Suppressor macrophage treated with lipopolysaccharide for 4 hours (primary cell): Measurements from ENCODE around the gene INVS.
"Not testable (repeated sequence)": the region's sequence is repeated elsewhere in the genome, so short reads cannot be mapped to it uniquely, and the experiment has no call there.

Experiments
- DNase-seq: peaks from one replicate; pipeline ENCODE4 v3.0.0-alpha.2; 2020

The INVS gene

DNA sequence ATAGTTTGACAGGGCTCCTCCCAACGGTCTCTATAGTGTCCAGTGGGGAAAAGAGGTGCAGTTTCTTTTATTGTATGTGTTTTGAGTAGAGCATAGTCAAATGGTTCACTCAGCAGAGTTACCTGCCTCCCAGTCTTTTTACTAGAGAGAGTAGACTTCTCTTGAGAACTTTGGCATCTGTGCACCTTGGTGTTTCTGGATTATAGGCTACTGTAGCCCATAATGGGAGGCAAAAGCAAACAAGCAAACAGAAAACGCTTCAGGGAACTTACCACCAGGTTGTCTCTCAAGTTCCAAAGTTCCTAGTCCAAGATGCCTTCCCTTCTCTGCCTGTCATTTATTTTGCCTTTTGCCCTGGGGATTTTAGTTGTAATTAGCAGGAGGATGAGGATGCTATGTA is 26.2 kb downstream of the INVS start:
- DNase-seq, result no peak

DNA sequence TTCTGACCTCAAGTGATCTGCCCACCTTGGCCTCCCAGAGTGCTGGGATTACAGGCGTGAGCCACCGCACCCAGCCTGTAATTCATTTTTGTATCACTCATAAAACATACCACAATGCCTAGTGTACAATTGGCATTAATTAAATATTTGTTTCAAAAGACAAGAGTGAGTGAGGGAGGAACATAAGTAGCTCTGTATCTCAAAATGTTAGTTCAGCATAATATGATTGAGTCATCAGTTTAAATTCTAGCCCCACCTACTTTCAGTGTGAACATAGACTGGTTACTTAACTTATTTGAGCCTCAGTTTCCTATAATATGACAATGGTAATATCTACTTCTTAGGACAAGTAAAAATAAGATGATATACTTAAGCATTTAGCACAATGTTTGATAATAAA is 26.9 kb downstream of the INVS start:
- DNase-seq, result no peak

DNA sequence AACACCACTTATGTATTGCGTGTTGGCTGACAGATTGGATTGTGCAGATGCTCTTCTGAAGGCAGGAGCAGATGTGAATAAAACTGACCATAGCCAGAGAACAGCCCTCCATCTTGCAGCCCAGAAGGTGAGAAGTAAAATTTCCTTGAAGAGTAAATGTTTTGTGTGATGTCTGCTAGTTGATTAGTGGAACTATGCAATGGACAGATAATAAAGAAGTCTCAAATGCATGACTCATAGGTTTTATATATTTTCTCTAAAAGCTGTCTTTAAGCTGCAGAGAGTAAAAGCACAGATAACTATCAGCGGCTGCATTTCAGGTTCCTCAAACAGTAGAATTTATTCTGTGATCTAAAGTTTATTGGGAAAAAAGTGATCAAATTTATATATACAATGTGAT is 27.4 kb downstream of the INVS start:
- no peak for DNase-seq

DNA sequence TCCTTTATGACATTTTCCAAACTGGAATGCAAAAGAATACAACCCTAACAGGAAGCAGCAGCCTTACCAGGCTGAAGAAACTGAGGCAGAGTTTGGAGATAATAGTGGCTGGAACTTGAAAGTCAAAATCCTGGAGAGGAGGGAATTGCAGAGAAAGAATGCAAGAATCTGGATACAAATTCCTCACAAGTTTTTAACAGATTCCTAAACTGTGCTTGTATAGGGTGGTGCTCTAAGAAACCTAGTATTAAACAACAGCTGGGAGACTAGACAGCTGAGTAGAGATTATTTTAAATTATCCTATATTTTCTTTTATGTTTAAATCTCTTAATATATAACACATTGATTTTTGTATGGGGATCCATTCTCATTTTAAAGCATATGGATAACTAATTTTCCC is 30.7 kb downstream of the INVS start:
- DNase-seq, result no peak

DNA sequence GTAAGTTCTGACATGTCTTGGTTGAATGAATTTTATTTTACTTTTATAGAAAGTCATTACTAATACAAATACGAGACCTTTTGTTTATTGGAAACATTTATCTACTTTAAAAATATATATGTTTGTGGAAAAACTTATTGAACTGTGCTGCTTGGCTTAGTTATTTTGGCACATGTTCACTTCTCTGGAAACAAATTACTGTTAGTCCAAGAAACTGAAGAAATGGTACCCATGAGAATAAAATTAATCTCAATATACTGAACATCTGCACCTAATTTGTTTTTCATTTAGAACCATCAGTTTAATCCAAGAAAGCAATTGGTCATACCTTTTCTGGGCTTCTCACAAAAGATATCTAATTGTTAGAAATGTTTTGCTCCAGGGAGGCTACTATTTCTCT is 32.2 kb downstream of the INVS start:
- DNase-seq, result no peak

DNA sequence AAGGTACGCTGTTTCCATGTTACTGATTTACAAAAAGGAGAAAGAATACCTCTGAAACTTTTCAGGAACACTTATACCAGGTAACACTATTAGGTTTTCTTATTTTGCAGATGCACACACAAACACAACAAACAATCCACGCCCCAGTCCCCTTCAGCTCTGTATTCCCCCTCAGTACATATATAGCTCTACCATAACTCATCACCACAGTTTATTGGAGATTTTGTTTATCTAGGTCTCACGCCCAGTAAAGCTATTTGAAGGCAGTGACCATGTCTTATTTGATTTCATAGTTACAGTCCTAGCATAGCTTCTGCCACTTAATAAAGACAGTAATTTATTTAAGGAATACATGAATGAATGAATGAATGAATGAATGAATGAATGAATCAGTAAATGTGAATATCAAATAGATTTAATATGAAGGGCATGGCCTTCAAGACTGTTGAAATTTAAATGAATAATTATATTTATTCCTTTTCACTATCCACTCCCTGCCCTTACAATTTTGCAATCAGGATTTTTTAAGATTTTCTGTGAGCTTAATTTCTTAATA is 32.9 kb downstream of the INVS start:
- DNase-seq, result no peak

DNA sequence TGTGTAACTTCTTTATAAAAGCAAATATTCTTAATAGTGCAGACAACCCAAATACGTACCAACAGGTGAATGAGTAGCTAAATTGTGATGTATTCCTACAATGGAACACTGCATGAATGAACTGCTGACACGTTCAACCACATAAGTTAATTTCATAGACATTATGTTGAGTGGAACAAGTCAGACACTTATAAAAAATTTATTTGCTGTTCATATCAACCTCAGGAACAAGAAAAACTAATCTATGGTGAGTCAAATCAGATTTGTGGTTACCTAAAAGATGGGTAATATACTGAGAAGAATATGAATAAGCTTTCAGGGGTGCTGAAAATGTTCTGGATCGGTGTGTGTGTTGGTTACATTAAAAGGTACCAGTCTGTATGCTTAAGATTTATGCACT is 35.7 kb downstream of the INVS start:
- DNase-seq, result no peak

DNA sequence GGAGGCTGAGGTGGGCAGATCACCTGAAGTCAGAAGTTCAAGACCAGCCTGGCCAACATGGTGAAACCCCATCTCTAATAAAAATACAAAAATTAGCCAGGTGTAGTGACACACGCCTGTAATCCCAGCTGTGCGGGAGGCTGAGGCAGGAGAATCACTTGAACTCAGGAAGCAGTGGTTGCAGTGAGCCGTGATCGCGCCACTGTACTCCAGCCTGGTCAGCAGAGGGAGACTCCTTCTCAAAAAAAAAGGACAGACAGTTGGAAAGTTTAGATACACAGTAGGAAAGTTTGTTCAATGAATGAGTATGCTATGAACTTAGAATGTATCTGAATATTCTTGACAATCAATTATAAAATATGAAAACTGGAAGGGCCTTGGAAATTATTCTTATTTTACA is 37.8 kb downstream of the INVS start:
- not testable (repeated sequence) for DNase-seq

DNA sequence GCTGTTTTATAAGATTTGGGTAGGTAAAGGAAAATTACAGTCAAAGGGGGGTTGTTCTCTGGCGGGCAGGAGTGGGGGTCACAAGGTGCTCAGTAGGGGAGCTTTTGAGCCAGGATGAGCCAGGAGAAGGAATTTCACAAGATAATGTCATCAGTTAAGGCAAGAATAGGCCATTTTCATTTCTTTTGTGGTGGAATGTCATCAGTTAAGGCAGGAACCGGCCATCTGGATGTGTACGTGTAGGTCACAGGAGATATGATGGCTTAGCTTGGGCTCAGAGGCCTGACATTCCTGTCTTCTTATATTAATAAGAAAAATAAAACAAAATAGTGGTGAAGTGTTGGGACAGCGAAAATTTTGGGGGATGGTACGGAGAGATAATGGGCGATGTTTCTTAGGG is 41.3 kb downstream of the INVS start:
- not testable (repeated sequence) for DNase-seq

DNA sequence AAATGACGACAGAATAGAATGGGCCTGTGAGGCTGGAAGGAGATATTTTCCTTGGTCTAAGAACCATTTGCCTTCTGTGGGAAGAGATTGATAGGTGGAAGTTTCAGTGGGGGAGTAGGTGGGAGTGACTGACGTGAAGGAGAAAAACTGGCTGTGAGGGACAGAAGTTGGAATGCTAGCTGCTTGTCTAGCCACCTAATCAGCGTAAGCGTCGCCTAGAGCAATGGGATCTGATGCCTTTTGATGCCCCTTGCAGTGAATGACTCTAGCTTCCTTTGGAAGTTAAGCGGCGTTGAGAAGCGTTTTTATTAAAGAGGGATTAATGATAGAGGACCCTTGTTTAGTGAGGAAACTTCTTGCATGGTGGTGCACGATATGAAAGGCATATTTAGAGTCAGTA is 42.8 kb downstream of the INVS start:
- not testable (repeated sequence) for DNase-seq

DNA sequence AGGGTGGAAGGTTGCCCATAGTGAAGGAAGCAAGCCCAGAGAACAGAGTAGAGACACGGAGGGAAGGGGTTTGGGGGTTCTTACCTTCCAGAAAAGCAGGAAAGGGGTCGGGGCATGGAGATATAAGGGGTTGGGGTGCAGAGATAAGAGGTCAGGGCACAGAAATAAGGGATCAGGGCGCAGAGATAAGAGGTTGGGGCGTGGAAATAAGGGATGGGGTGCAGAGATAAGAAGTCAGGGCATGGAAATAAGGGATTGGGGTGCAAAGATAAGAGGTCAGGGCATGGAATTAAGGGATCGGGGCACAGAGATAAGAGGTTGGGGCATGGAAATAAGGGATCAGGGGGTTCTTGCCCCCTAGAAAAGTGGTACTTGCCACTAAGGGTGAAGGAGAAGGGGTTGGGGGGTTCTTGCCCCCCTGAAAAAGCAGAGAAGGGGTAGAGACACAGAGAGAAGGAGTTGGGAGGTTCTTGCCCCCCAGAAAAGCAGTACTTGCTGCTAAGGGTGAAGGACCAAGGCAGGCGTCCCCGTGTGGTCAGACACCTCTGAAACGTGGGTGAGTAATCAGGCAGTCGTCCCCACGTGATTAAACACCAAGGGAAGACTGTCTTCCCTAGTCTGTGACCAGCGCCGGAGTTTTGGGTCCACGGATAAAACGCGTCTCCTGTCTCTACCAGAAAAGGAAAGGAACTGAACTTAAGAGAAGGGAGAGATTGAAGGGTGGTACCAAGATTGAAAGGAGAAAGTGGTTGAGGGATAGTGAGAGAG is 46.3 kb downstream of the INVS start:
- DNase-seq, result not testable (repeated sequence)

DNA sequence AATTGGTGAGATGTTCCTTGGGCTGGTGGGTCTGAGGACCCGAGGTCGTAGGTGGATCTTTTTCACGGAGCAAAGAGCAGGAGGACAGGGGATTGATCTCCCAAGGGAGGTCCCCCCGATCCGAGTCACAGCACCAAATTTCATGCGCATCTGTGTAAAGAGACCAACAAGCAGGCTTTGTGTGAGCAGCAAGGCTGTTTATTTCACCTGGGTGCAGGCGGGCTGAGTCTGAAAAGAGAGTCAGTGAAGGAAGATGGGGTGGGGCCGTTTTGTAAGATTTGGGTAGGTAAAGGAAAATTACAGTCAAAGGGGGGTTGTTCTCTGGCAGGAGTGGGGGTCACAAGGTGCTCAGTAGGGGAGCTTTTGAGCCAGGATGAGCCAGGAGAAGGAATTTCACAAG is 46.9 kb downstream of the INVS start:
- not testable (repeated sequence) for DNase-seq

DNA sequence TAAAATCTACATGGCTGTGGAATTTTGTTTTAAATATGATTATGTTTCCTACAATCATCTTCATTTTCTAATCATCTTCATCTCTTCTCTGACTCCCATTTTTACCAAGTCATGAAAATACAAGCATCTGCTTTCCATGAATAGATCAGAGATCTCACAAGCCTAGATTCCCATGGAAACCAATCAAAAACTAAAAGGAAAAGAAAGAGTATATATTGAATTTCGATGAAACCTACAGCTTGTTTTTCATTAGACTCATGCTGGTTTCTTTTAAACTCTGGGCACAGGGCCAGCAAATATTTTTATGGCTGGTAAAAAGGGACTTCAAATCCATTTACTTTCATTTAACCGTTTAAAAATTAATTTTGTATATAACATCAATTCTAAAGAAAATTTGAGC is 51.2 kb downstream of the INVS start:
- DNase-seq, result no peak

DNA sequence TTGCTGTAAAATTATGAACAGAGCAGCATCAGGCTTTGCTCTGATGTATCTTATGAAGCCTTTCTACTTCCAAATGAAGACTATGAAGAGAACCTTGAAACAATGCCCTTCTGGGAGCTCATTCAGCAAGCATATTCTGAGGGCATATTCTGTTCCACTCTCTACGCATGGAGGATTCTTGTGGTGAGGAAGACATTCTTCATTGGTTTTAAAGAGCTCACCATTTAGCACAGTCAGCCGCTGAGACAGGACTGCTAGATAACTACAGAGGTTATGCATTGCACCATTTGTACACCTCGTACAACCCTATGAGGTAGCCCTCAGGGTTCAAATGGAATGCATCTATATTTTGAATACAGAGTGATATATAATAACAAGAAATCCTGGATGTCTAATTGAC is 61.0 kb downstream of the INVS start:
- no peak for DNase-seq

DNA sequence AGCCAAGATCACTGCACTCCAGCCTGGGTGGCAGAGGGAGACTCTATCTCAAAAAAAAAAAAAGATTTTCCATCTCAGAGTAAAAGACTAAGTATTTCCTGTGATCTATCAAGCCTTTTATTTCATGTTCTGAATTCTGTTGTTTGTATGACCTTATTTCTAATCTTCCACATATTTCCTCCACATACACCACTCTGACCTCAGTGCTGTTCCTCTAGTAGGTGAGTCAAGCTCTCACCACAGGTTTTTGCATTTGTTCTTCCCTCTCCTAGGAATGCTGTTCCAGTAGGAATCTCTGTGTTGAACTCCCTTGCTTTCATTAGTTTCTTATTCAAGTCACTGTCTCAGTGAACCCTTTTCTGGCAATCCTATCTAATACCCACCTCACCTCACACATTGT is 68.1 kb downstream of the INVS start:
- DNase-seq, result no peak

DNA sequence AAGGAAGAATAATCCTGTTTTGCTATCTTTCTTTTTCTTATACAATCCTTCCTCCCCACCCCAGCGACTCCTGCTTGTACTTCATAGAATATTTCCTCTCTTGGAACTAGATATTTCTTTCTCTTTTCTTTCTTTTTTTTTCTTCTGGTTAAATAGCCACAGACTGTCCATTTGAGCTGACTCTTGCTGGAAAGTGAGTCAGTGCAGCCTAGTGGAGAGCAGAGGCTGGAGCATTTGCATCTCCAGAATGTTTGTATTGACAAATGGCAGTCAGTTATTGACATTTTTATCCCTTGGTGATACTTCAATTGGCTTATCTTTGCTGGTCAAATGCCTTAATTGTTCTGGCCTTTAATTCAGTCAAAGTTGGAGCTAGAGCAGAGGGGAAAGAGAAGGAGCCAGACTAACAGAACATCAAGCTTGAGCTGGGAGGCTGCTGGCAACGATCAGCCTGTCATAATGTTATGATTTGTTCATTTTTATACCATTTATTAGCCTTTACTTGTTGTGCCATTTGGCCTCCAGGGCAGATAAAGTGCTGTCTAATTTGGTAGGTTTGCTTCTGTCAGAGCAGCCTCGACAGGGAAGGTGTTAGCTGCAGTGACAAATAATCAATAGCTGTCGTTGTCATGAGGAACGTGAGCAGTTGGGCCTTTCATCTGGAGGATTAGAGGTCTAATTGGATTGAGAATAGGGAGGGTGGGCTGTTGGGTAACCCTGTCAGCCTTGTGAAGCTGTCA is 69.0 kb downstream of the INVS start:
- no peak for DNase-seq

DNA sequence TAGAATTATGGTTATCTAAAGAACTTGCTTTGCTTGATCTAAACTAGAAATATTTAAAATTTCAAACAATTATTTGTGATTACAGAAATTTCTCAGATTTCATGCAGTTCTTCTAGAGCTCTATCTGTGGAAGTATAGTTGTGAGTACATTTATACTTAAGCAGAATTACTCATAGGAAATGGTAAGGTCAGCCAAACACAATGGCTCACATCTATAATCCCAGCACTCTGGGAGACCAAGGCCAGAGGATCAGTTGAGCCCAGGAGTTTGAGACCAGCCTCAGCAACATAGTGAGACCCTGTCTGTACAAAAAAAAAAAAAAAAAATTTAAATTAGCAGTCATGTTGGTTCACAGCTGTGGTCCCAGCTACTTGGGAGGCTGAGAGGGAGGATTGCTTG is 71.0 kb downstream of the INVS start:
- DNase-seq, result no peak

DNA sequence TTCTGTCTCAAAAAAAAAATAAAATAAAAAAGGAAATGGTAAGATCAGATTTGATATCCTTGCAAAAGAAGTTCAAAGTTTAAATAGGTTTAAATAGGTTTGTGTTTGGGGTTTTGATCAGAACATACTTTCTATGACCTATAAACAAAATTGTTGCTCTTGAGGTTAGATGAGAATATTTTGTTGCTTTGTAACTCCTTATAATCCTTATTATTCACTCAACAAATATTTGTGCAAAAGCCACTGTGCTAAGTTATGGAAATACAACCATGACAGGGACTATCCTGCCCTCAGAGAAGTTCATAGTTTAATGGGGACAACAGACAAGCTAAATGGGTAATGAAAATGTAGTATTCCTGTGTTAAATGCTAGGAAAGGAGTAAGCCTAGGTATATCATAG is 71.5 kb downstream of the INVS start:
- no peak for DNase-seq

DNA sequence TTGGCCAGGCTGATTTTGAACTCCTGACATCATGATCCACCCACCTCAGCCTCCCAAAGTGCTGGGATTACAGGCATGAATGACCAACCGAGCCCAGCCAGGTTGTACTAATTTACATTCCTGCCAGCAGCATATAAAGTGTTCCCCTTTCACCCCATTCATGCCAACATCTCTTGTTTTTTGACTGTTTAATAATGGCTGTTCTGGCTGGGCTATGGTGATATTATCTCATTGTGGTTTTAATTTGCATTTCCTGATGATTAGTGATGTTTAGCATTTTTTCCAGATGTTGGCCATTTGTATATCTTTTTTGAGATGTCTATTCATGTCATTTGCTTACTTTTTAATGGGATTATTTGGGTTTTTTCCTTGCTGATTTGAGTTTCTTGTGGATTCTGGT is 87.3 kb downstream of the INVS start:
- no peak for DNase-seq

DNA sequence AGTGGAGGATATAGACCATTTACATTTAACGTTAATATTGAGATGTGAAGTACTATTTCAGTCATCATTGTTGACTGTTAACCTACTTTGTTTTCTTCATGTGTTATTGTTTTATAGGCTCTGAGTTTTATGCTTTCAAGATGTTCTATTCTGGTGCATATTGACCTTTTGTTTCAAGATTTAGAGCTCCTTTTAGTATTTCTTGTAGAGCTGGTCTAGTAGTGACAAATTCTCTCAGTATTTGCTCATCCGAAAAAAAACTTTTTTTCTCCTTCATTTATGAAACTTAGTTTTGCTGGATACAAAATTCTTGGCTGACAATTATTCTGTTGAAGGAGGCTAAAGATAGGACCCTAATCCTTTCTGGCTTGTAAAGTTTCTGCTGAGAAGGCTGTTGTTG is 91.3 kb downstream of the INVS start:
- DNase-seq, result no peak

DNA sequence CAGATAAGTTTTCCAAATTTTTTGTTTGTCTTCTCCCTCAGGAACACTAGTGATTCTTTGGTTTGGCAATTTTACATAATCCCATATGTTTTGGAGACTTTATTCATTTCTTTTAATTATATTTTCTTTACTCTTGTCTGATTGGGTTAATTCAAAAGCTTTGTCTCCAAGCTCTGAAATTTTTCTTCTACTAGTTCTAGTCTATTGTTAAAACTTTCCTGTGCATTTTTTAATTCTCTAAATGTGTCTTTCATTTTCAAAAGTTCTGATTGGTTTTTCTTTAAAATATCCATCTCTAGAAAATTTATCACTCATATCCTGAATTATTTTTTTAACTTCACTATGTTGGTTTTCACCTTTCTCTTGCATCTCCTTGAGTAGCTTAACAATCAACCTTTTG is 92.2 kb downstream of the INVS start:
- no peak for DNase-seq

DNA sequence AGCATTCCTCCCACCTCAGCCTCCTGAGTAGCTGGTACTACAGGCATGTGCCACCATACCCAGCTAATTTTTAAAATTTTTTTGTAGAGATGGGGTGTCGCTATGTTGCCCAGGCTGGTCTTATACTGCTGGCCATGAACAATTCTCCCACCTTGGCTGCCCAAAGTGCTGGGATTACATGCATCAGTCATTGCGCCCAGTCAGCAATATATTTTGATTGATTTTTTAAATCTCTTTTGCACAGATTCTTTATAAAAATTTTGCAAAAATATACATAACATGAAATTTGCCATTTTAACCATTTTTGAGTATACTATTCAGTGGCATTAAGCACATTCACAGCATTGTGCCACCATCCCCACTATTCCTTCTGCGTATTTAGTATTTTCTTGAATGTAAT is 94.0 kb downstream of the INVS start:
- no peak for DNase-seq

DNA sequence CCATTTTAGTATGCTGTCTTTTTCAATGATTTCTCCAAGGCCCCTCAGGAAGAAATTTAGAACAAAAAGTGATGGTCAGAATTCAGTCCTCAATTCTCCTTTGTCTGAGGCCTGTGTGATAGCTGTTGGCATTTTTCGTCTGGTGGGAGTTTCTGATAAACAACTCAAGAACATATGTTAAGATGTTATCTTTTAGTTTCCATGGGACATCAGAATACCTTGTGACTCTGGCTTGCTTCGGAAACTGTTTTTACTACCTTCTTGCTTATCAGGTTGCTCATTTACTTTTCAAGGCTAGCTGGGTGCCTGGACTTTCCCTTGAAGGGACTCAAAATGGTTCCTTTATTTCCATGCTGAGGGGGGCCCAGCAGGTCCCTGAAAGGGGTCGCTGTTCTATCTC is 97.2 kb downstream of the INVS start:
- DNase-seq, result no peak

DNA sequence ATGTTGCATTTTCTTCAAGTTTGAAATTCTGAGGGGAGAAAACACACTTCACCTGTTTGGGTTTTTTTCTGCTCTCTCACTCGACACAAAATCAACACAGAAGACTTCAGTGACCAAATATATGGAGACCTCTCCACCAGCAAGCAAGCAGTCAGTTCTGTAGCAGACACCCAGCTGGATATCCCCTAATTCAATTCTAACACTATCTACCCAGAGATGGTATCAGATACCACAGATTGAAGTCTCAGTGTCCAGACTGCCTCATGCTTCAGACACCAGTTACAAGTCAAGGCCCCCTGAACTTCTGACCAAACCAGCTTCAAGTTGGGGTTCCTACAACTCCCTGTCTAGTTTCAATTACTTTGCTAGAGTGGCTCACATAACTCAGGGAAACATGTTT is 97.8 kb downstream of the INVS start:
- DNase-seq, result no peak

DNA sequence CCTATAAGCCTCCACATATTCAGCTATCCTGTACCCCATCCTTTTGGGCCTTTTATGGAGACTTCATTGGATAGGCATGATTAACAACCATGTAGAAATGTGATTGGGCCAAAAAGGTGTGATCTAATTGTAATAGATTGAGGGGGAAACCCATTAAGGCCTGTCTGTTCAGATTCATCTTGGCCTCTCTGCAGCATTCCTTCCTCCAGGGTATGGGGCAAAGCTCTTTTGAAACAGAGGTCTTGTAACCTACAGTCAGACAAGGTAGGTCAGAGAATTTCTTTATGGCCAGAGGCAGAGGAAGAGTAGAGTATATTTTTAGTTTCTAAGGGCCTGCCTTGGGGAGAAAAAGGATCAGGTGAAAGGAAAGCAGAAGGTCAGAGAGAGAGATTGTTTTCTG is 98.5 kb downstream of the INVS start:
- no peak for DNase-seq
